HG03571 (cell line): ENCODE measurements around the gene FOXJ3.
"Not testable (repeated sequence)": the region's sequence is repeated elsewhere in the genome, so short reads cannot be mapped to it uniquely, and the experiment has no call there.

Experiments used
- ATAC-seq: cut with Tn5 transposase; IDR thresholded peaks from one replicate; pipeline ENCODE4 v1.9.1; 2021; ENCODE audit not compliant: unreplicated experiment

The FOXJ3 gene

DNA sequence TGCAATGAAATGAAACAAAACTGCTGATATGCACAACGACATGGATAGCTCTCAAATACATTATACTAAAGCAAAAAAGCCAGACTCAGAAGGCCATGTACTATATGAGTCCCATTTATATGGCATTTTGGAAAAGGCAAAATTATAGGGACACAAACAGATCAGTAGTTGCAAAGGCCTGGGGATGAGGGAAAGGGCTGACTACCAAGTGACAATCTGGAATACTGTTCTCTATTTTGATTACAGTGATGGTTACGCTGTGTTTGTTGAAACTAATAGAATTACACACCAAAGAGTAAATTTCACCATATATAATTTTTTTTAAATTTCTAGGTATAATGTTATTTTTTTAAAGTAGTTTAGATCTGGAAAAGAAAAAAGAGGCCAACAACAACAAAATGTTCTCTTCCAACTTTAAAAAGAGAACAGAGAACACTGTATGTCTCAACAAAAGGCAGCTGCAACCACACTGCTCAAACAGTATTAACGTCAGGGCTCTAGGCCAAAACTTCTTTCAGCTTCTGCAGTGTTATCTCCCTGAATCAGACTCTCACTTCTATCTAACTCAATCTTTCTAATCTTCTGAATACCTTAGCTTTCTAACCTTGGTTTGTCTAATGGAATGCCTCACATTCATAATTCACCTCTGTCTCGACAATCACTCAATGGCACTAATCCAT is 75.8 kb downstream of the FOXJ3 start:
- ATAC-seq: no peak

DNA sequence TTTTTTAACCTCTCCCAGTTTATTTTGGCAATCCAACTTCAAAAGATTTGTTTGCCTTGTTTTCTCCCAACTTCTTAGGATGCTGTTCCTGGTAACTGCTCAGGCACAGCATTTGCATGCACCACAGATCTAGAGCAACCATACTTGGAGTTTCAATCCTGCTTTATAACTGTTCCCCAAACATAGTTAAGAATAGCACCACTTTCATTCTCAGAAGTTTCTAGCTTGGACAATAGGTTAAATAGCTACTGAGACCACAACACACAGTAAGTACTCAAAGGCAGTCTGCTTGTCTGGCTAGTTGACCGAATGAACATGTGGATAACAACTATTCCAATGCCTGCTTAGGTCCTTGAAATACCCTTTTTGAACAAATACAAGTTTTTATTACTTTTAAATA is 76.8 kb downstream of the FOXJ3 start:
- ATAC-seq: no peak

- ATAC-seq: no peak
Observed at GRCh38 chr1:42251042-42251441, 84.0 kb downstream of the FOXJ3 start.

DNA sequence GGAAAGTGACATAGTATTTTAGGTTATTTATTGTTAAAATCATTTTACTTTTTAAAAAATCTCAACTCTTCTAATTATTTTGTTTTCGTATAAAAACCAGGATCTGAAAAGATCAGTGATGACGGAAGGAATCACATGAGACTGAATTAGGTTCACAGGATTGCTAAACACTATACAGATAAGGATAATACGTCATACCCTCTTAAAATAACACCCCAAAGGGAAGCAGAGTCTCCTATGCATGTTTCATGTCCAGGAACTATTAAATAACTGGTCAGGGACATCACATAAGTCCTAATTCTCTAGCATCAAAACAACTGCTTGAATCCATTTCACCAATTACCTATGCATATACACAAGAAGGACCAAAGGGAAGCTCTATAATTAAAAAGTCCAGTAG is 84.9 kb downstream of the FOXJ3 start:
- ATAC-seq: no peak

DNA sequence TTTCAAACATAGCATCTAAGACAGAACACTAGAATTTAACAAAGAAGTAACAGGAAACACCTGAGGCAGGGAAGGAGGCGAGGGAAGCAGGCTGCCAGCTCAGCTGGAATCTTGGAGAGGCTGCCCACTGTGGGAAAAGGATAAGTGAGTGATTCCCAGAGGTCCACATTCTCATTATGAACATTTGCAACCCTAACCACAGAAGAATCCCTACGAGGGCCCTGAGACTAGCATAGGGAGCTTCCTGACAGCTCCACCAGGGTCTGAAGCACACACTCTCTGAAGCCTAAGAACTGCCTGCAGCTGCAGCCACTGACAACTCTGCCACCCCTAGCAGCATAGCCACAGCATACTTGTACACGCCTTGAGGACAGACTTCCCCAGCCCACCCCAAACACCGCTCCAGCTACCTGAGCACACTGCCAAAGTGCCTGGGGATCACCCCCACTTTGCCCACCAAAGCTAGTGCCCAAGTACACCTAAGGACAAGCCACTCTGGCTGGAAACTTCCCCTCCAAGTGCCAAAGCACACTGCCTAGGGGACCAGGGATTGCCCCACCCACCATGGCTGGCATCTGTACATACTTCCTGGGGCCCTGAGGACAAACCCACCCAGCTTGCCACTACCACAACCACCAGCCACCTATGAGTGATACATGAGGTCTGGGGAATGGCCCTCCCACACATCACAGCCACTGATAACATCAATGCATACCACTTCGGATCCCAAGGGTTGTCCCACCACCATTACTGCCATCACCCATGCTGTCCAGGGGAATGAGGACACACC is 93.9 kb downstream of the FOXJ3 start:
- no peak for ATAC-seq

GRCh38 chr1:42239555-42239954 is 95.5 kb downstream of the FOXJ3 start:
- ATAC-seq: no peak

DNA sequence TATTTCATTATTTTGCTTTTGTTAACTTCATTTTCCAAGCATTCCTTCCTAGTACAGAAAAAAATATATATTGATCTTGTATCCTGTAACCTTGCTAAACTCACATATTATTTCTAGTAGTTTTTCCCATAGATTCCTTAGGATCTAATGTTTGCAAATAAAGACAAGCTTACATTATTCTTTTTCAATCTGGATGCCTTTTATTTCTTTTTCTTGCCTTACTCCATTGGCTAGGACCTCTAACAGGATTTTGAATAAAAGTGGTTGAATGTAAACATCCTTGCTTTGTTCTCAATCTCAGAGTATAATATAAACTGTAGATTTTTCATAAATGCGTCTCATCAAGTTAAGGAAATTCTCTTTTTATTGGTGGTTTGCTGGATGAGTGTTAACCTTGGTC is 96.0 kb downstream of the FOXJ3 start:
- no peak for ATAC-seq

DNA sequence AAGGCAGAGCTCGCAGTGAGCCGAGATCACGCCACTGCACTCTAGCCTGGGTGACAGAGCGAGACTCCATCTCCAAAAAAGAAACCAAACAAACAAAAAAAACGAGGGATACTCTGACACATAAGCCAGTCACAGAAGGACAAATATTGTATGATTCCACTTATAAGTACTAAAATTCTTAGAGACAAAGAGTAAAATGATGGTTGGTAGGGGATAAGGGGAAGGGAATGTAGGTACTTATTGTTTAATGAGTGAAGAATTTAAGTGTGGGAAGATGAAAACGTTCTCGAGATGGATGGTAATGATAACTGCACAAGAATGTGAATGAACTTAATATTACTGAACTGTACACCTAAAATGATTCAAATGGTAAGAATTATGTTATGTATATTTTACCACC is 103.8 kb downstream of the FOXJ3 start:
- no peak for ATAC-seq

DNA sequence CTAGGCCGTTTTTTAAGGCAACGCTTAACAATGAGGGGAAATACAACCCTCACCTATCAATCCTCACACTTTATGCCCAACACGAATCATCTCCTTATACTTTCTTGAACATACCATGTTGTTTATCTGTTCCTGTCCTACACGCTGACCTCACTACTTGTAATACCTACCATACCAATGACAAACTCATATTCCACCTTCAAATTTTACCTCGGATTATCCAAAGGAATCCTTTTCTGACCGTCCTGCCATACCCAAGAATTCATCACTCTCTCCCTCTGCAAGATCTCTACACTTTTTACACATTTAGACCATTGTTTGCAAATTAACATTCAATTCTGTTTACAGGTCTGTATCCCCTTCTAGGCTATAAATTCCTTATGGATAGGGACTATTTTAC is 106.1 kb downstream of the FOXJ3 start:
- ATAC-seq: no peak

DNA sequence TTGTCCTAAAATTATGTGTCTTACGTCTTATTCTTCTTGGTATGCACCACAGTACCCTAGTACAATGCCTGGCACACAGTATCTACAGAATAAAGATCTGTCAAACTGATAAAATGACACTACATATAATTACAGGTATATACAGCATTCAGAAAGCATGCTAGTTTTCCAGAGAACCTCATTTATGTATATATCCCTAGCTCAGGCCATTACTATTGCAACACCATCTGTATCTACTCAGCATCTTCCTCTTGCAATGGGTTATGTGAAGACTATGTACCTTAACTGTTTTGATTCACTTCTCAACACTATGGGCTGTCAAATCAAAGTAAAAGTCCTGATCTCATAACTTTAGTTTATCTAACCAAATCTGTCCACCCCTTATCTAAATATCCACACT is 112.0 kb downstream of the FOXJ3 start:
- ATAC-seq: no peak

- no peak for ATAC-seq
Observed at GRCh38 chr1:42221952-42222606, 113.0 kb downstream of the FOXJ3 start.

GRCh38 chr1:42221456-42221855 is 113.6 kb downstream of the FOXJ3 start:
- no peak for ATAC-seq

- no peak for ATAC-seq
Observed at GRCh38 chr1:42219627-42220026, 115.4 kb downstream of the FOXJ3 start.

- ATAC-seq: no peak
Observed at GRCh38 chr1:42214447-42214871, 120.6 kb downstream of the FOXJ3 start.

DNA sequence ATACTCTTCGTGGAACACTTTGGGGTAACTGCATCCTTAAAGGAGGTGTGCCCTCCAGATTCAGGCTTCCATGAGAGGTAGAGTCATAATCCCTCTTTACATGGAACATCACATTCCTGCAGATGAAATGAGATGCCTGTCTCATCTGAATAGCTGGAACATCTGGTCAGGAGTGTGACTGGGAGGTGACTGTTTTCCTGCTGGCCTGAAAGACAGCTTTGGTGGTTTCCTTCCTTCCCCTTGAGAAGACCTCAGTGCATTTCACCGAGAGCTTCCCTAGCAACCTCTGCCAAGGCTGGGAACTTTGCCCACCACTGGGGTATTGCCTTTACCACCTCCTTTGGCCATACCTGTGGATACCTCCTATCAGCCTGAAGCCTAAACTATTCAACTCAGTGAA is 123.8 kb downstream of the FOXJ3 start:
- no peak for ATAC-seq

- ATAC-seq: no peak
Observed at GRCh38 chr1:42210421-42211133, 124.5 kb downstream of the FOXJ3 start.

DNA sequence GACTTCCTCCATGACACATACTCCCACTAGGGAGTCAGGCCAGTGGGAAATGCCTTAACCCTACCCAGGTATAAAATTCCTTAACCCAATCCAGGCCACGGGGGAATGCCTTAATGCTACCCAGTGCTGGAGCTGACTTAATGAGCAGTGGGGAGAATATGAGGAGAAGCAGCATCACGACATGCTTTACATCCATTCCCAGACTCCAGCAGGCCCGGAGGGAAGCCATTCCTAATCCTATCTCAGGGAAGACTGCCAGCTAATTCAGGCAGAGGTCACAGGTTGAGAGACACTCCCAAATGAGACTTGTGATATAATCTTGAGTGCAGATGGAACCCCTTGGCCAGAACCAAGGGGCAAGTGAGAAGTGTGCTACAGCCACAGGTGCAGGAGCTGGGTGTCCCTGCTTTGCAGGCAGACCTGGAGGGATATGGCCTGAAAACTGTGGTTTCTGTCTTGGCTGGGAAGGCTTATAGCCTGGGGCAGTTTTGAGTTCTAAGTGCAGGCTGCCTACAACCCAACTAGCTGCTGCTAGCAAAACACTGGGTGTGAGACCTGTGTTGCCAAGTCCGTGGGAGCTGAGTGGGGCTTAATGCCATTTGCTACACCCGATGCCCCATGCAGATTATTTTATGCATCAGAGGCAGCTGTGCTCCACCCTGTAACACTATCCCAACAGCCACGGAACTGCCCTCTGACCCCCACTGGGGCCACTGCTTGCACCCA is 125.3 kb downstream of the FOXJ3 start:
- ATAC-seq: no peak

GRCh38 chr1:42206930-42207329 is 128.1 kb downstream of the FOXJ3 start:
- not testable (repeated sequence) for ATAC-seq

- no peak for ATAC-seq
Observed at GRCh38 chr1:42206164-42206563, 128.9 kb downstream of the FOXJ3 start.

- no peak for ATAC-seq
Observed at GRCh38 chr1:42201986-42202385, 133.0 kb downstream of the FOXJ3 start.

- no peak for ATAC-seq
Observed at GRCh38 chr1:42198251-42198650, 136.8 kb downstream of the FOXJ3 start.
